Natural killer cell (primary cell): Measurements from ENCODE around the gene RAB31. TPM values are rescaled to one million over a fixed set of nuclear protein-coding genes. Genes with fewer than 3 reads are reported as not detected.

Experiments used
- ATAC-seq, 3 donors: fragments of 150-1000 bp in 2 of 3; fragments of 200-7000 bp in 1 of 3; cut with Tn5 transposase; 1 replicate in 1 of 3; 2 replicates in 2 of 3; pipeline ENCODE4 v1.10.0; 2021; ENCODE audit warnings: mild to moderate bottlenecking in 2 of 3, moderate library complexity in 2 of 3
- DNase-seq, 2 donors: peaks; one replicate each; pipeline versions ENCODE4 v3.0.0 to v3.0.0-alpha.2; 2013 to 2021; ENCODE audit warnings: mixed read lengths in 1 of 2
- H3K27ac ChIP-seq: one replicate; pipeline ENCODE4 v1.5.1; 2013; ENCODE audit warnings: mild to moderate bottlenecking, low read length
- H3K27me3 ChIP-seq: one replicate; pipeline ENCODE4 v1.6.1; 2013; ENCODE audit warnings: low read length; ENCODE audit not compliant: control insufficient read depth, insufficient read depth
- H3K36me3 ChIP-seq: one replicate; pipeline ENCODE4 v1.6.1; 2013; ENCODE audit warnings: low read length; ENCODE audit not compliant: control insufficient read depth, insufficient read depth
- H3K4me1 ChIP-seq: one replicate; pipeline ENCODE4 v1.6.1; 2013; ENCODE audit warnings: low read length; ENCODE audit not compliant: control insufficient read depth, insufficient read depth
- H3K4me3 ChIP-seq: one replicate; pipeline ENCODE4 v1.5.1; 2013; ENCODE audit warnings: low read length
- H3K9me3 ChIP-seq: one replicate; pipeline ENCODE4 v1.6.1; 2013; ENCODE audit warnings: low read length; ENCODE audit not compliant: control insufficient read depth, insufficient read depth
- H3K27ac Mint-ChIP-seq, 2 donors: one replicate each; pipeline ENCODE4 v1.8.0; 2022; ENCODE audit warnings: mild to moderate bottlenecking in 2 of 2, mixed read lengths in 2 of 2, moderate library complexity in 1 of 2
- H3K27me3 Mint-ChIP-seq, 2 donors: one replicate each; pipeline ENCODE4 v1.8.0; 2022; ENCODE audit warnings: low read depth in 2 of 2, mixed read lengths in 2 of 2
- H3K36me3 Mint-ChIP-seq: one replicate; pipeline ENCODE4 v1.8.0; 2022; ENCODE audit warnings: mixed read lengths
- H3K4me1 Mint-ChIP-seq, 2 donors: one replicate each; pipeline ENCODE4 v1.8.0; 2022; ENCODE audit warnings: mixed read lengths in 2 of 2
- H3K4me3 Mint-ChIP-seq: one replicate; pipeline ENCODE4 v1.8.0; 2022; ENCODE audit warnings: mild to moderate bottlenecking, moderate library complexity, mixed read lengths
- H3K9me3 Mint-ChIP-seq, 2 donors: one replicate each; pipeline ENCODE4 v1.8.0; 2022; ENCODE audit warnings: mixed read lengths in 2 of 2
- CTCF ChIP-seq: fragments of 200-600 bp; IDR thresholded peaks from one replicate; pipeline ENCODE4 v1.8.0; 2022; ENCODE audit warnings: antibody characterized with exemption
- WGBS: methylation state at CpG from one replicate; pipeline ENCODE4 v1.1.7; 2013; ENCODE audit warnings: missing lambda C conversion rate; ENCODE audit not compliant: insufficient coverage; 5-methylcytosine and 5-hydroxymethylcytosine counted together
- intact Hi-C: fragments of 100-400 bp; cut with micrococcal nuclease; formaldehyde crosslinking; loops from one replicate; pipeline ENCODE4 v1.14.2; 2022
- total RNA-seq, 4 donors: library from RNA; stranded (reverse); fragments of 120-200 nt in 1 of 4; gene quantifications; one replicate each; pipeline versions ENCODE4 v1.2.3 to v1.2.4, GENCODE V29; 2013 to 2022

The RAB31 gene
- total RNA-seq, 3 donors from 2014 or later (not counting 1 experiment from before 2014, with no cell fraction given): 5.3 to 26.1 (median 9.9) TPM

DNA sequence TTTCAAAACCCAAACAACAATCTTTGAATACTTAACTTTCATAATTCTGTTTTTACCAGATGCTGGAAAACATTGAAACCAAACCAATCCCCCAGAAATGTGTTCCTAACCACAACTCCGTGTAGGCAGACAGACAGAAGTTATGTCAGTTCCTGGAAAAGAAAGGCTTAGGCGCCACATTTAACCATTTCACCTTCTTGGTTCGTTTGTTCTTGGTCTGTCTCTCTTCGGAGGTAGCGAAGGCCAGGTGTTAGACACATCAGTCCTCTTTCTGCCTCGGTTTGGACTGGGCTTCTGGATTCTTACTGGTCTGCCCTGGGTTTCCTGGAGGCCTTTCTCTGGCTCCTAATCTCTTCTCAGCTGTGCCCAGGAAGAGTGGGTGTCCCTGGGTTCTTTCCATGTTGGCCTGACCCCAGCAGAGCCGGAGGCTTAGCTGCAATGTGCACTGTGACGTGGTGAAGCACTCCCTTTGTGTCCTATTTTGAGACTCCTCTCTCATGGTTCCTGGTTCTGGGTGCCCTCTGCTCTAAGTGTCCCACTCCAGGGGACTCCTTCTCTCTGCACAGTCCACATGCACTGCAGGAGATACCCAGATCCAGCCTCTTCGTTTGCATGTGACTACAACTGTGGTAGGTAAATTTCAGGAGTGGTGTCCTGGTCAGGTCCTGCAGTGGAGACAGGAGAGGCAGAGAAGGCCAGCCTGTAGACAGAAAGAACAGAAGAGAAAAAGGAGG lies 23.1 kb upstream of the RAB31 start:
- intact Hi-C loops: no loop called here
- Mint-ChIP-seq H3K27ac (no peak overlapping the region), H3K36me3 (no peaks in the 10 kb centered on the region), H3K4me1 (no peaks in the 10 kb centered on the region), H3K9me3 (no peaks in the 10 kb centered on the region), H3K27me3 (peaks cover 7 to 17% of the 10 kb centered on the region in 2 donors), H3K4me3 (no peak overlapping the region)
- Histone ChIP-seq H3K36me3 (no peaks in the 10 kb centered on the region), H3K27me3 (no peaks in the 10 kb centered on the region), H3K4me1 (no peaks in the 10 kb centered on the region), H3K27ac (no peak overlapping the region), H3K9me3 (no peaks in the 10 kb centered on the region), H3K4me3 (no peak overlapping the region)
- no peak for TF ChIP-seq CTCF
- WGBS: 43% methylated on average over 9 of the region's 9 CpGs
- DNase-seq: no peak
- no peak for ATAC-seq

- intact Hi-C loops: no loop called here
- no peaks in the 10 kb centered on the region for H3K36me3 Mint-ChIP-seq
- Histone ChIP-seq H3K36me3 (no peaks in the 10 kb centered on the region), H3K4me3 (no peak overlapping the region), H3K9me3 (no peaks in the 10 kb centered on the region), H3K27me3 (no peaks in the 10 kb centered on the region), H3K27ac (no peak overlapping the region), H3K4me1 (no peaks in the 10 kb centered on the region)
- no peak overlapping the region for H3K27ac Mint-ChIP-seq
- no peak for ATAC-seq
- H3K4me1 Mint-ChIP-seq: no peaks in the 10 kb centered on the region
- TF ChIP-seq CTCF: no peak
- no peaks in the 10 kb centered on the region for H3K9me3 Mint-ChIP-seq
- peaks cover 7 to 17% of the 10 kb centered on the region in 2 donors for H3K27me3 Mint-ChIP-seq
- 85% methylated on average over 4 of the region's 4 CpGs for WGBS
- DNase-seq: no peak
- no peak overlapping the region for H3K4me3 Mint-ChIP-seq
Observed at GRCh38 chr18:9685615-9685890, 22.5 kb upstream of the RAB31 start.

DNA sequence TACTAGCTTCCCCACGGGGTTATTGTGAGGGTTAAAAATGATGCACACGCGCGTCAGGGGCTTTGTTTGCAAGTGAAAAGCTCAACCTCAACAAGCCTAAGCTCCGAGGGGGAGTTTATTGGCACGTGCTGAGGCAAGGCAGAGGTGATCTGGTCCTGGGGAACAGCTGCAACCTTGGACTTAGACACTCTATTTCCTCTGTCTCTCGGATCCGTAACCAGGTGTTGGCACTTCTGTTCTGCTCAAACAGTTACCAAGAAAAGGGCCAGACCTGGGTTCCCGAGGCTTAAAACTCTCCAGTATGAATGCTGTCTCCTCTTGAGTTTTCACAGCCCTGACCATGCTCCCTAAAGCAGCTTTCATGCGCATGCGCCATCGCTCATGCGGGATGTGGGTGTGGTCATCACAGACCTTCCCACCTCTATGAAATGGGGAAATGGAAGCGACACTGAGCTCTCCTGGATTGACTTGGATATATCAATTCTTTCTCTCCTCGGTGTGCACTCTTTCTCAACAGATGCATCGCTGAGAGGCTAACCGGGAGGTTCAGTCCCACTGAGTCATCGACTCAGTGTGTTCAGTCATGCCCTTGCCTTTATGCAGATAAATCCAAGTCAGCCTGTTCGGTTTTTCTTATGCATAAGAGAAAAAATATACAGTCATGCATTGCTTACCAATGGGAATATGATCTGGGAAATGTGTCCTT lies 19.9 kb upstream of the RAB31 start:
- Histone ChIP-seq H3K4me1 (no peaks in the 10 kb centered on the region), H3K27ac (no peak overlapping the region), H3K9me3 (no peaks in the 10 kb centered on the region), H3K36me3 (no peaks in the 10 kb centered on the region), H3K4me3 (no peak overlapping the region), H3K27me3 (no peaks in the 10 kb centered on the region)
- WGBS: 89% methylated on average over 19 of the region's 19 CpGs
- DNase-seq: no peak
- TF ChIP-seq CTCF: no peak
- intact Hi-C loops: no loop called here
- H3K9me3 Mint-ChIP-seq: no peaks in the 10 kb centered on the region
- H3K4me3 Mint-ChIP-seq: no peak overlapping the region
- H3K4me1 Mint-ChIP-seq: peaks cover 0 to 6% of the 10 kb centered on the region in 2 donors
- no peak overlapping the region for H3K27ac Mint-ChIP-seq
- peaks cover 6 to 7% of the 10 kb centered on the region in 2 donors for H3K27me3 Mint-ChIP-seq
- no peak for ATAC-seq
- no peaks in the 10 kb centered on the region for H3K36me3 Mint-ChIP-seq
